ENCODE results near the gene BRMS1.
A peak's percentile ranks its signal among the peaks of the same experiment; 100 is the strongest.

The BRMS1 gene

GRCh38 chr11:66336234-66337102 lies 8.4 kb downstream of the BRMS1 start, which contains the start of gene RIN1:
Gene RIN1, minus strand, starts transcription at chr11:66336434. Its CDS starts 32 bp downstream, at chr11:66336402.
- peak; percentile 94 for DNase-seq (ENCODE audit: low read depth)

- DNase-seq (ENCODE audit: low read depth) = peak; percentile 89
Measured at GRCh38 chr11:66335531-66336233, 9.2 kb downstream of the BRMS1 start.

GRCh38 chr11:66334605-66335442 lies 10.1 kb downstream of the BRMS1 start:
- DNase-seq (ENCODE audit: low read depth) = no peak

DNA sequence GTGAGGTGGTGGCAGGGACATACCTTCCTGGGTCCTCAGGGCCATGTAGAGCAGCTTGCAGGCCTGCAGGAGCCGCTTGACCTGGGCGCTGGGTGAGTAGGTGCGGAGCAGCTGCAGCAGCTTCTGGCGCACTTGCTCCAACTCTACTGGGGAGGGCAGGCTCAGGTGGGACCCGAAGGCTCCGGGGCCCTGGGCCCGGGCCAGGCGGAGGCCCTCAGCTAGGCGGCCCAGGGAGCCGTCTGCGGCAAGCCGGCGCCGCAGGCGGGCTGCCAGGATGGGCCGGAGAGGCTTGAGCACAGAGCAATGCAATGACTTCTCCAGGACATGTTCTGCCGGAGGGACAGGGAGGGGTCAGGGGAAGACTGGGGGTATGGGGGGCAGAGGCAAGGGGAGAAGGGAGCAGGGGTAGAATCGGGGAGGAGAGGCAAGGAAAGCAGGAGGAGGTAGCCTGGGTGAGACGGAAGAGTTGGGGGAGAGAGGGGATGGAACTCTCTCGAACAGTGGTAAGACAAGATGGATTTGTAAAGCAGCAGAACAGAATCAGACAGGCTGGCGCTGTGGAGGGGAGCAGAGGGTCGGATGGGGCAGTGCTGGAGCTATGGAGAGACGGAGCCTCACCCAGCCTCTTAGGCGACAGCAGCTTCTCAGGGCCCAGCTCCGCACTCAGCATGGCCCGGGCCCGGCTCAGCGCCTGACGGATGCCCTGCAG lies 10.9 kb downstream of the BRMS1 start:
- DNase-seq (ENCODE audit: low read depth) = no peak

DNA sequence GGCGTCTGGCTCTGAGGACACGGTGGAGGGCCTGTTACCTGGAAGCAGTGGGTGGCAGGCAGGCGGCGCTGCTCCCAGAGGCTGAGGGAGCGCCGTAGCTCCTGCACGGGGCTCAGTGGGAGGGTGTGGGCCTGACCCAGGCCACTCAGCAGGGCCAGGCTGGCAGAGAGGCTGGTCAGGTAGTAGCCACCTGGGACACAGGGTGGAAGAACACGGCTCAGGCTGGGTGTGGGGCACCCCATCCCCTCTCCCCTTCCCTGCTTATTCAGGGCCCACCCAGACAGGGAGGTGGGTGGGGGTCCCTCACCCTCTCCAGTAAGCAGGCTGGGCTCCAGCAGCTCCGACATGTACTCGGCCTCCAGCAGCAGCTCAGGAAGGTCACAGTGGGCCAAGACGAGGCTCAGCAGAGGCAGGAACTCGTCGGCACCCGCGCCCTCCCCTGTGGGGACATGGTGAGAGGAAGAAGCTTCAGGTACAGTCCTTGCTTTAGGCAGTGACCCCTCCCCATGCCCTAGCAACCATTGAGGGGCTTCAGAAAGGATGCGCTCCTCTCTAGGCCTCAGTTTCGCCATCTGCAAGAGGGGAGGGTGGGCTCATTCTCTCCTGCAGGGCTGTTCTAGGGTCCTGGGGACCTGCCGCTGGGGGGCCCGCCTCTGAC lies 11.6 kb downstream of the BRMS1 start:
- no peak for DNase-seq (ENCODE audit: low read depth)

DNA sequence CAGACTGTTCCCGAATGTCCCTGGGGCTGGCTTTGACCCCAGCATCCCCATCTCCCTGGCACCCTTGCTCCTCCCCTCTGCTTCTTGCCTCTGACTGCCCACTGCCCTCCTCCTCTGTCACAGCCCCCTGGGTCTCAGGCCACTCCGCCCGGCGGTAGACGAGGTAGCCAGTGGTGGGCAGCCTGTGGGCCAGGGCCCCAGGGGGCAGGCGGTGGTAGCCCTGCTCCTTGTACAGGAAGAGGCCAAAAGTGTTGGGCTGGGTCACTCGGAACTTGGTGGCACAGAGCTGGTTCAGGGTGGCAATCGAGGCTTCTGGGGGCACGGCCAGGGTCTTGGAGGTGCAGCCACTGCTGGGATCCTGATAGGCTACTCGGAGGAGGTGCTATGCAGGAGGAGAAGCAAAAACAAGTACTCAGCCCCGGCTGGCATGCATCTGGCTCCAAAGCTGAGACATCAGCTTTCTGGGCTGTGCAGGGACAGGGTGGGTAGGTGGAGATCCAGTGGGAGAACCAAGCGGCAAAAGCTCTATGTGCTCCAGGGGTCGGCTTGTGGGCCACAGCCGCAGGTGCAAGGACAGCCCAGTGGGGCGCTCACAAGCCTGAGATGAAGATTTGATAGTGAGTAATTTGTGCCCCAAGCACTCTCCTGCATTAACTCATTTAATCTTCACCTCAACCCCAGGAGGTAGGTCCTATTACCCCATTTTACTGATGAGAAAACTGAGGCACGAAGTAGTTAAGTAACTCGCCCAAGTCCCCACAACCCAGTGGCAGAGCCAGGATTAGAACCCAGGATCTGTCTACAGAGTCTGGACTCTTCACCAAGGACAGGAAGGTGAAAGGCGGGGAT lies 12.3 kb downstream of the BRMS1 start:
- no peak for DNase-seq (ENCODE audit: low read depth)

- DNase-seq (ENCODE audit: low read depth) = no peak
Measured at GRCh38 chr11:66331542-66332370, 13.1 kb downstream of the BRMS1 start.

DNA sequence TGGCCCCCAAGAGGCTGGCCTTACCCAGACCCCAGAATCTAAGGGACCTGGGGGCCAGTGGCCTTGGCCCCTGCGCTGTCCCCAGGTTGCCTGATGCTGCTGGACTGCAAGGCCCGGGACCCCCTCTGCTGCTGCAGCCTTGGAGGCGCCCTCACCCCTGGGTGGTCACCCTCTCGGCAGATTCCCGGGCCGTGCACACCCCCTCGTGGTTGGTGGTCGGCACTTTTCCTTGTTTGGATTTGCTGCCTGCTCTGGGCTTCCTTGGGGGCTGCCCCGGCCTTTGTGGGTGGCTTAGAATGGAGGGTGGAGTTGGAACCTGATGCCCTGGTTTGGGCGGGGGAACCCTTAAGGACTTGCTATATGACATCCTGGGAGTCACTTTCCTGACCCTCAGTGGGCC lies 14.0 kb downstream of the BRMS1 start:
- no peak for DNase-seq (ENCODE audit: low read depth)

GRCh38 chr11:66329165-66329673 lies 15.7 kb downstream of the BRMS1 start:
- DNase-seq (ENCODE audit: low read depth) = no peak

- peak; percentile 73 for DNase-seq (ENCODE audit: low read depth)
Measured at GRCh38 chr11:66328302-66329144, 16.4 kb downstream of the BRMS1 start.

DNA sequence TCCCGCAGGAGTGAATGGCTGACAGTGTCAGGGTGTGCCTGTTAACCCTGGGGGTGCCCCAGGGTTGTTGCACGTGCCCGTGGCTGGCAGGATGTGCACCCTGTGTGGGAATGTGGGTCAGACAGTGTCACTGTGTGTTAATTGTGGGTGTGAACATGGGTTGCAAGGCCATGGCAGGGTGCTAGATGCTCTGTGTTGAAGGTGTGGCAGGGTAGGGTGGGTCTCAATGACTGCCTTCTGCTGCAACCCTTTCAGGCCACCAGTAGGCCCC lies 16.9 kb downstream of the BRMS1 start:
- no peak for DNase-seq (ENCODE audit: low read depth)

DNA sequence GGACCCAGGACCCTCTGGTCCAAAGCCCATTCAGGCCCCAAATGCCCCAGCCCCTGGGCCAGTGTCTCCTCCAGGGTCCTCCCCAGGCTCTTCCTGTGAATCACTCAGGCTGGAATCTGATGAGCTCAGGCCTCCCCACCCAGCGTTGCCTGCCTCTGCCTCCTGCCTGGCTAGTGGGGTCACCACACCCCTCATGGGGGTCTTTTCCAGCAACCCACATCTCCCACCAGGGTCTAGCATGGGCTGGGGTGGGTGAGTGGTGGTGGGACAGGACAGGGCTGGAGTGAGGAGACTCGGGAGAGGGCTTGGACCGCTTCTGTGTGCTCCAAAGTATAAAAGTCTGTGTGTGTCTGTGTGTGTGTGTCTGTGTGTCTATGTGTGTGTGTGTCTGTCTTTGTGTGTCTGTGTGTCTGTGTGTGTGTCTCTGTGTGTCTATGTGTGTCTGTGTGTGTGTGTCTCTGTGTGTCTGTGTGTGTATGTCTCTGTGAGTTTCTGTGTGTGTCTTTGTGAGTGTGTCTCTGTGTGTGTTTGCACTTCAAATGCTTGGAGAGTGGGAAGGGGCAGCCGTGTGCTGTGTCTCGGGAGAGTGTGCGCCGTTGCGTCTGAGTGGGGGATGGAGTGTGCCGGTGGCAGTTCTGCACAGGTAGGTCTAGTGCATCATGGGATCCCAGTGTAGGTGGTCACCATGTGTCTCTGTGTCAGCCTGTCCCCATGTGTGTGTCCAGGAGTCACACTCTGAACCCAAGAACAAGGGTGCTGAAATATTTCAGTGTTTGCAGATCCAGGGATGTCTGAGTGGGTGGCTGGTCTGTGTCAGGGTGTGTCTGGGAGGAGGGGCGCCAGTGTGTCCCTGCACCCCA lies 17.5 kb downstream of the BRMS1 start:
- DNase-seq (ENCODE audit: low read depth) = peak; percentile 52

DNA sequence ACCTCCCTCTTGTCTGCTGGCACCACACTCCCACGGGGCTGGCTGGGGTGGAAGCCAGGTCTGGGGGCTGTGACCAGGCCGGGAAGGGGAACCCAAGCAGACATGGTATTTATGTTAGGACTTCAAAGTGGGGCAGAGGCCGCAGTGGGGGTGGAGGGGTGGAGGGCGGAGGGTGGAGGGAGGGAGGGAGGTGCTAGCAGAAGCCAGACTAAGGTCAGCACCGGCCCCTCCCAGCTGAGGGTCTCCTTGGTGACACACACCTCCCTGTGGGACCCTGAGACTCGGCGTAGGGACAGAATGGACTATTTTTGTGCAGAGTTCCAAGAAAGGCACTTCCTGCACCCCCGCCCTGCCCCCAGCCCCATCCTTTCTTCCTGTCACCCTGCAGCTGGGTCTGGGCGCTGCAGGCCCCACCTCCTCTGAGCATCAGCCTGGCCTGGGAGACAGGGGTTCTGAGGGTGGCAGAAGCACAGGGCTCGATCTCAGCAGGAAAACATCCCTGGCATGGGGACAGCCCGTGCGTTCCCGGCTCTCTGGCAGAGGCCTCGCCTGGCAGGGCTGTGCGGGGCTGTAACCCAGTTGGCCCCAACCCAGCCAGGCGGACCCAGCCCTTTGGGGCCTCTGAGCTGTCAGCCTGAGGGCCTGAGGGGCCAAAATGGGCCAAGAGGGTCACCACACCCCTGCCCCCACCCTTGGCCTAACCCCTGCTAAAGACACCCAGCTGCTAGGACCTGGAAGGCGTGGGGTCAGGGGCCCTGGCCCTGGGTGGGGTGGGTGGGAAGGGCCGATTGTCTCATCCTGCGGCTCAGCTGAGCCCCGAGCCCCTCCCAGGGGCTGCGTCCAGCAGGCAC lies 18.4 kb downstream of the BRMS1 start:
- peak; percentile 88 for DNase-seq (ENCODE audit: low read depth)

DNA sequence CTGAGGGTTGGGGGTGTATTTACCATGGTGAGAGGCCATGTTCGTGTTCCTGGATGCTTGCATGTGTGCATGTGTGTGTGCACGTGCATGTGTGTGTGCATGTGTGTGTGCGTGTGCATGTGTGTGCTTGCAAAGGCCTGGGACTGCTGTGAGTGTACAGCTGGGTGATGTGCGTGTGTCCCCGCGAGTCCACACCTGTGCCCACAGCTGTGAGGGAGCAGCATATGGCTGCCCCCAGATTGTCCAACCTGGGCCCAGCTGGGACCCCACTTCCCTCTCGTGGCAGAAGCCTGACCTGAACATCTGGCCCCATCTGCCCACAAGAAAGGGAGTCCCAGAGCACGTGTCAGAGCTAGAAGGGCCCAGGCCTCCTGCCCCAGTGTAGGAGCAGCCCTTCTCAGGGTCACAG lies 19.6 kb downstream of the BRMS1 start:
- DNase-seq (ENCODE audit: low read depth) = no peak

- peak; percentile 70 for DNase-seq (ENCODE audit: low read depth)
Measured at GRCh38 chr11:66324664-66325063, 20.2 kb downstream of the BRMS1 start.

DNA sequence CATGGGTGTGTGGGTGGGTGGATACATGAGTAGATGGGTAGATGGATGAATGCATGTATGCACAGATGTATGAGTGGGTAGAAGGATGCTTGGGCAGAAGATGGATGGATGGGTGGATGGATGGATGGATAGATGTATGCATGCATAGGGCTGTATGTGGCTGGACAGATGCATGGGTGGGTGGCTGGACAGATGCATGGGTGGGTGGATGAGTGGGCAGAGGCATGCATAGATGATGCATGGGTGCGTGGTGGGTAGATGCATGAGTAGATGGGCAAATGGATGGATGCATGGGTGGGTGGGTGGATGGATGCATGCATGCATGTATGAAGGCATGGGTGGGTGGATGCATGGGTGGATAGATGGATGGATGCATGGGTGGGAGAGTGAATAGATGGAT lies 21.2 kb downstream of the BRMS1 start:
- no peak for DNase-seq (ENCODE audit: low read depth)

Measured in fibroblast of gingiva (primary cell).